Measurements from ENCODE around the gene CRBN.

The CRBN gene

GRCh38 chr3:3179407-3180094 lies at the start of gene CRBN:
Gene CRBN, minus strand, starts transcription at chr3:3179691. Its CDS starts 4 bp downstream, at chr3:3179687.
- peak in 1 of 2 experiments; percentile 80 for DNase-seq

GRCh38 chr3:3227640-3228039 lies 48.1 kb upstream of the CRBN start:
- DNase-seq, result no peak

GRCh38 chr3:3221528-3221927 lies 42.0 kb upstream of the CRBN start:
- DNase-seq, result no peak

- no peak for DNase-seq
These were observed 36.9 kb upstream of the CRBN start for GRCh38 chr3:3216401-3216800.

GRCh38 chr3:3212781-3213440 lies 33.4 kb upstream of the CRBN start:
- no peak for DNase-seq

GRCh38 chr3:3209714-3210113 lies 30.2 kb upstream of the CRBN start:
- no peak for DNase-seq

- DNase-seq, result no peak
These were observed 29.6 kb upstream of the CRBN start for GRCh38 chr3:3209057-3209456.

GRCh38 chr3:3201611-3202010 lies 22.1 kb upstream of the CRBN start:
- no peak for DNase-seq

- DNase-seq, result peak in 1 of 2 experiments; percentile 41
These were observed 21.2 kb upstream of the CRBN start for GRCh38 chr3:3200632-3201212.

- DNase-seq, result no peak
These were observed 19.8 kb upstream of the CRBN start for GRCh38 chr3:3199306-3199705.

GRCh38 chr3:3196148-3196861 lies 16.8 kb upstream of the CRBN start:
- DNase-seq, result no peak

GRCh38 chr3:3194861-3195260 lies 15.4 kb upstream of the CRBN start:
- no peak for DNase-seq

GRCh38 chr3:3192286-3192675 lies 12.8 kb upstream of the CRBN start:
- no peak for DNase-seq

- no peak for DNase-seq
These were observed 12.3 kb upstream of the CRBN start for GRCh38 chr3:3191675-3192285.

GRCh38 chr3:3189961-3190360 lies 10.5 kb upstream of the CRBN start:
- no peak for DNase-seq

- no peak for DNase-seq
These were observed 9.7 kb upstream of the CRBN start for GRCh38 chr3:3189102-3189727.

GRCh38 chr3:3184876-3185275 lies 5.4 kb upstream of the CRBN start:
- no peak for DNase-seq

GRCh38 chr3:3180456-3180855 lies 965 bp upstream of the CRBN start:
- no peak for DNase-seq

GRCh38 chr3:3178498-3179328 lies 778 bp downstream of the CRBN start:
- no peak for DNase-seq

GRCh38 chr3:3177861-3178497 lies 1.5 kb downstream of the CRBN start:
- DNase-seq, result no peak

- DNase-seq, result no peak
These were observed 6.9 kb downstream of the CRBN start for GRCh38 chr3:3172627-3173026.
